Activated CD4-positive, alpha-beta memory T cell treated with anti-CD3 and anti-CD28 coated beads, Interleukin-2, amount 10 ng/mL, durations not matched to agents 7 days and 5 days (primary cell): Measurements from ENCODE around the gene HOXC5. TPM values are rescaled to one million over a fixed set of nuclear protein-coding genes. Genes with fewer than 3 reads are reported as not detected.
A peak's percentile ranks its signal among the peaks of the same experiment; 100 is the strongest.

Experiments used
- CTCF ChIA-PET: fragments of 350-600 bp; sonication (Branson Sonifier 250); formaldehyde crosslinking; loops from one replicate; lab custom pipeline; 2021; ENCODE audit warnings: antibody characterized with exemption, inconsistent platforms; lab: Charles Lee
- POLR2A ChIA-PET: fragments of 350-600 bp; sonication (Branson Sonifier 250); formaldehyde crosslinking; loops from one replicate; lab custom pipeline; 2021; ENCODE audit warnings: antibody characterized with exemption; lab: Charles Lee
- DNase-seq: peaks from one replicate; pipeline ENCODE4 v3.0.0-alpha.2; 2020
- H3K27ac Mint-ChIP-seq: one replicate; pipeline ENCODE4 v1.8.0; 2021; ENCODE audit warnings: mild to moderate bottlenecking, mixed read lengths
- H3K27me3 Mint-ChIP-seq: one replicate; pipeline ENCODE4 v1.8.0; 2021; ENCODE audit warnings: mixed read lengths
- H3K36me3 Mint-ChIP-seq: one replicate; pipeline ENCODE4 v1.8.0; 2021; ENCODE audit warnings: low read depth, mixed read lengths
- H3K4me1 Mint-ChIP-seq: one replicate; pipeline ENCODE4 v1.8.0; 2021; ENCODE audit warnings: mixed read lengths
- H3K4me3 Mint-ChIP-seq: one replicate; pipeline ENCODE4 v1.8.0; 2021; ENCODE audit warnings: mild to moderate bottlenecking, mixed read lengths
- H3K9me3 Mint-ChIP-seq: one replicate; pipeline ENCODE4 v1.8.0; 2021; ENCODE audit warnings: mixed read lengths
- total RNA-seq, 2 experiments: library from RNA; stranded (reverse); gene quantifications; one replicate each; pipeline ENCODE4 v1.2.3, GENCODE V29; 2021

HOXC5 gene
- total RNA-seq, 2 experiments from 2014 or later = not detected

DNA sequence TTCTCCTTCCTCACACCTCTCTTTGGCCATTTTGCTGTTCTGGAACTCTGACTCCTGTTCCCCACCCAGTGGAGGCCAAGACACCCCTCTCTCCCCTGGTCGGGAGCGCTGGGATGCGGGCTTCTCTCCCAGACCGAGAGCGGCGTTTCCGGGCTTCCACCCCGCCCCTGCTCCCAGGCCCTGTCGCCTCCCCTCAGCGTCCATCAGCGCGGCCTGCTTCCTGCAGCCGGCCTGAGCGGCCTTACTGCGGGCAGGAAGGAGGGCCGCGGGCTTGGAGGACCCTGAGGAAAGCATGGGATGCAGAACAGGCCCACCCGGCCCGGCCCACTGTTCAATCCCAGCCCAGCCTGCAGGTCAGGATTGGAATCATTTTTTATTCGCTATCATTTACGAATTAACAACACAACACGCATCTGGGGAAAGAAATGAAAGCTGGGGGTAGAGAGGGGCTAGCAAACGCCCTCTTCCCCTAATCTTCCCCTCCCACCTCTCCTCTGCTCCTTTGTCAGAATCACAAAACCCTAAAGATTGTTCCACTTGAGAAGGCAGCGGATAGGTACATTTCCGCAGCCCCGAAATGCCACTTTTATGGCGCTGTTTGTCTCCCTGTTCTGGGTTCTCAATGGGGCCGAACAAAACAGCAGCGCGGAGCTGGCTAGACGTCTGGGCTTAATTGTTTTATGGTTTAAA lies 27.9 kb upstream of the HOXC5 start:
- Mint-ChIP-seq H3K9me3 (no peaks in the 10 kb centered on the region), H3K4me3 (no peak overlapping the region), H3K36me3 (peaks cover 3% of the 10 kb centered on the region), H3K27me3 (peaks cover 93% of the 10 kb centered on the region), H3K27ac (no peak overlapping the region), H3K4me1 (peaks cover 25% of the 10 kb centered on the region)
- DNase-seq = no peak
- ChIA-PET POLR2A (no interaction called here), CTCF (interaction anchor here (0.9 to 7.0 kb wide), 18 partner anchors 9 to 493 kb away, joined by 3 to 74 read pairs (median 6); partner anchors contain the start of genes HOXC10, HOXC5, NCKAP1L and SMUG1)

DNA sequence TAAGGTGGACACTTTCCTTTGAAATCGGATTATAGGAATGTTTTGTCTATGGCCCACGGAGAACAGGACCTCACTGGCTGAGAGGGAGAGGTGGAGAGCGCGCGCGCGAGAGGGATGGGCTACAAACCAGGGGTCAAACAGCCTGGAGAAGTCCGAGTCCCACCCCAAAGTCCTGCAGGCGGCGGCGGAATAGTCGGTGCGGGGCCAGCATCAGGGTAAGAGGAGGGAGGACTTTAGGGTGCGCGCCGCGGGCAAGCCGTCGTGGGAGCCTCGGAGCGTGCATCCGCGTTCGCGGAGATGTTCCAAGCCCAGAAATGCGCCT lies 27.4 kb upstream of the HOXC5 start:
- peaks cover 23% of the 10 kb centered on the region for H3K4me1 Mint-ChIP-seq
- peaks cover 95% of the 10 kb centered on the region for H3K27me3 Mint-ChIP-seq
- H3K36me3 Mint-ChIP-seq = peaks cover 3% of the 10 kb centered on the region
- CTCF ChIA-PET = interaction anchor here (0.6 to 7.0 kb wide), 20 partner anchors 9 to 492 kb away, joined by 3 to 74 read pairs (median 5); partner anchors contain the start of genes HOXC10, HOXC5, NCKAP1L and SMUG1
- H3K4me3 Mint-ChIP-seq = no peak overlapping the region
- POLR2A ChIA-PET = interaction anchor here (0.8 to 1.0 kb wide), 2 partner anchors 47 to 196 kb away, joined by 3 read pairs; no protein-coding TSS in a partner anchor
- no peak overlapping the region for H3K27ac Mint-ChIP-seq
- H3K9me3 Mint-ChIP-seq = no peaks in the 10 kb centered on the region
- no peak for DNase-seq

DNA sequence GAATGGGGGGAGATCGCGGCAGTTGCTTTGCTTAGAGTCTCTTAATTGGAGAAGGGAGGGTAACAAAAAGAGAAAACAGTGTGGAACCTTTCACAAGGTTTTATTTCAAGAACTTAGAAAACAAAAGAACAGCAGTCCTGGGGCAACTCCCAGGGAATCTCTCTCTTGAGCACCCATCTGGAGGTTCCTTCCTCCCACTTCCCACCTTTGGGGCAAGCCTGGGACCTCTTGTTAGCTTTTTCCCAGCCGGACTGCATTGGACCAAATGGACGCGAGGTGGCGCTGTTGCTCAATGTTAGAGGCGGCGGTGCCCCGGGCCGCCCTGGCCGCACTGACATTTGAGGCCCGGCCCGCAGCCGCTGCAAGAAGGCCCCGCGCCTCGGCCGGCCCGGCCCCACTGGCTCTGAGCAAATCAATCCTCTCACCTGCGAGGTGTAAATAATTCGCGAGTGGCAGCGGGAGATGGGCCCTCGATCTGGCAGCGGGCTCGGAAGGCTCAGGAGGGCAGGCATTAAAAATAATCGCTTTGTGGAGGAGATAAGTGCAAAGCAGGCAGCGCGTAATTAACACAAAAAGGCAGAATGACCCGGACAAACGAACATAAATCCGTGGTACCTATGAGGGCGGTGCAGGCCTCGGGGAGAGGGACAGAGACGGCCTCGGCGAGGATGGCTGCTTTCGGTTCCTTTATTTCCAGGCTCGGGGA lies 26.8 kb upstream of the HOXC5 start:
- H3K36me3 Mint-ChIP-seq = peaks cover 3% of the 10 kb centered on the region
- peak overlapping the region; percentile 66 for H3K4me3 Mint-ChIP-seq
- H3K4me1 Mint-ChIP-seq = peaks cover 25% of the 10 kb centered on the region
- peaks cover 95% of the 10 kb centered on the region for H3K27me3 Mint-ChIP-seq
- CTCF ChIA-PET = interaction anchor here (0.6 to 7.0 kb wide), 20 partner anchors 10 to 492 kb away, joined by 3 to 74 read pairs (median 5); partner anchors contain the start of genes HOXC10, HOXC5, NCKAP1L and SMUG1
- H3K9me3 Mint-ChIP-seq = no peaks in the 10 kb centered on the region
- H3K27ac Mint-ChIP-seq = no peak overlapping the region
- DNase-seq = peak; percentile 85
- POLR2A ChIA-PET = interaction anchor here (0.8 to 1.5 kb wide), 3 partner anchors 46 to 202 kb away, joined by 3 to 4 read pairs (median 3); no protein-coding TSS in a partner anchor

DNA sequence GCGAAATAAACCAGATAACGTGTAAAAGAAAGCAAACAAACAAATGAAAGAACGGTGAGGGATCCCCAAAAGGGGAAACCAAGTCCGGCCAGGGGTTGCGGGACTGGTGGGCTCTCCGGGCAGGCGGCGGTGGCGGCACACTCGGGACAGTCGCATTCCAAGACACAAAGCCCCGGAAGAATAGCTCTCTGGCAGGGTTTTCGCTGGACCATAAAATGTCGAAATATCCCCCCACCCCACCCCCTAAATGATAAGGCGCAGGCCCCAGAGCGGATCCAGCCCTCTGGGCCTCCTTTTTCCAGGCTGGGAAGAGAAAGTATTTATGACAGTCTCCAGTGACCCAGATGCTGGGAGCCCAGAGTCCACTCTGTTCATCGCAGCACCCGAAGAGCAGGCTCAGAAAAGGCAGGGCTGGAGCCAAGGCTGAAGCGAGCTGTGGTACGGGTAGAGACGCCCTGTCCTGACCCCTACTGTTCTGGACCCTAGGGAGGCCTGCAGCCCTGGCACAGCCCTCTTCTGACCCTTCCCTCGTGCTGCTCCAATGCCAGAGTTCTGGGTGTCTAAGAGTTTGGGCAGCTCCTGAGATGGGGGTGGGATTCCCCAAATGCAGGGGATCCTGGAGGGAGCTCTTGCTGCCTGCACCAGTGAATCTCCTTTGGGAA lies 26.2 kb upstream of the HOXC5 start:
- CTCF ChIA-PET = interaction anchor here (0.6 to 7.0 kb wide), 17 partner anchors 11 to 491 kb away, joined by 3 to 74 read pairs (median 6); partner anchors contain the start of genes HOXC10, HOXC5, NCKAP1L and SMUG1
- Mint-ChIP-seq H3K9me3 (no peaks in the 10 kb centered on the region), H3K4me3 (peak overlapping the region; percentile 66), H3K27me3 (peaks cover 95% of the 10 kb centered on the region), H3K36me3 (peaks cover 3% of the 10 kb centered on the region), H3K27ac (no peak overlapping the region), H3K4me1 (peaks cover 31% of the 10 kb centered on the region)
- POLR2A ChIA-PET = interaction anchor here (0.8 to 1.5 kb wide), 3 partner anchors 45 to 201 kb away, joined by 3 to 4 read pairs (median 4); no protein-coding TSS in a partner anchor
- no peak for DNase-seq

DNA sequence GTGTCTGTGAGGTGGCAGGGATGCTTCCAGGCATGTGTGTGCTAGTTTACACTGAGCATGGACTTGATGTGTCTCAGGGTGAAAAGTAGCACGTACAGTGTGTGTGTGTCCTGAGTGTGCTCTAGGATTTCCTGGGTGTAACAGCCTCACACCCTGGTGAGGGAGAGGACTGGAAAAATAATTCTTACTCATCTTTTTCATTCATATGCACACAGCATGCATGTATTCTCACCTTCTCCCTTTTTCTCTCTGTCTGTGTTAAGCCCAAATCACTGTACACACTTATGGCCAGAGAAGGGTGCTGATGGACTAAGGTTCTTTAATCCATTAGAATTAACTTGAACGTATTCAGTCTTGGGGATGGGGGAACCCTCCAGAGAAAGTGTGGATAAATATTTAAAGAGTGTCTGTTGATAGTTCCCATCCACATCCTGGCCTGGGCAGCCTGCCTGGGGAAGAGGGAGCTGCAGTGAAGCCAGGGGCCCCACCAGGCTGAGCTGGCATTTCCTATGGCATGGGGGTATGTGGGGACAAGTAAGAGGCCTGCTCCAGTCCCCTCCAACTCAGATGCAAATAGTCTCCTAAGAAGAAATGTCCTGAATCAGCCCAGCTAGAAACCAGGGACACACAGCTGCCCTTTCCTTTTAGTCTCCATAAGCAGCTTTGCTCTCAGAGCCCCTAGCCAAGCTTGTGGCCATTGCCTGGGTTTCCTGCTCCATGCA lies 25.2 kb upstream of the HOXC5 start:
- ChIA-PET CTCF (interaction anchor here (1.0 to 7.0 kb wide), 8 partner anchors 9 to 207 kb away, joined by 4 to 74 read pairs (median 13); partner anchors contain the start of genes HOXC10, HOXC5 and SMUG1), POLR2A (interaction anchor here (1.1 kb wide), 1 partner anchor 184 kb away, joined by 4 read pairs; no protein-coding TSS in a partner anchor)

DNA sequence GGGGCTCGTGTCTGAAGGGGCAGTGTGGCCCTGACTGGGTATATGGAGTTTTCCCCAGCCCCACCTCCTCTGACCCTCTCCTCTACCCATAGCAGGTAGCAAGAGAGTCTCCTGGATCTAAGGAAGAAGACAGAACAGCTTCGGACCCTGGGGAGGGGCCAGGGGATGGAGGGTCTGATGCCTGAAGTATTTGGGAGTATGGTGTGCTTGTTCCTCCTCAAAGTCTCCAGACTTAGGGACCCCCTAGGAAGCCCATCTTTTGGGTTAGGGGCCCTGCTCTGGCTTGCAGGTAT lies 24.6 kb upstream of the HOXC5 start:
- POLR2A ChIA-PET = interaction anchor here (1.1 kb wide), 1 partner anchor 183 kb away, joined by 4 read pairs; no protein-coding TSS in a partner anchor
- DNase-seq = no peak

More for the DNA sequence above, 25.2 kb upstream of the HOXC5 start:
- H3K27me3 Mint-ChIP-seq = peaks cover 94% of the 10 kb centered on the region
- no peak overlapping the region for H3K27ac Mint-ChIP-seq
- peaks cover 29% of the 10 kb centered on the region for H3K4me1 Mint-ChIP-seq
- no peak for DNase-seq
- no peaks in the 10 kb centered on the region for H3K9me3 Mint-ChIP-seq
- H3K36me3 Mint-ChIP-seq = peaks cover 3% of the 10 kb centered on the region
- no peak overlapping the region for H3K4me3 Mint-ChIP-seq

DNA sequence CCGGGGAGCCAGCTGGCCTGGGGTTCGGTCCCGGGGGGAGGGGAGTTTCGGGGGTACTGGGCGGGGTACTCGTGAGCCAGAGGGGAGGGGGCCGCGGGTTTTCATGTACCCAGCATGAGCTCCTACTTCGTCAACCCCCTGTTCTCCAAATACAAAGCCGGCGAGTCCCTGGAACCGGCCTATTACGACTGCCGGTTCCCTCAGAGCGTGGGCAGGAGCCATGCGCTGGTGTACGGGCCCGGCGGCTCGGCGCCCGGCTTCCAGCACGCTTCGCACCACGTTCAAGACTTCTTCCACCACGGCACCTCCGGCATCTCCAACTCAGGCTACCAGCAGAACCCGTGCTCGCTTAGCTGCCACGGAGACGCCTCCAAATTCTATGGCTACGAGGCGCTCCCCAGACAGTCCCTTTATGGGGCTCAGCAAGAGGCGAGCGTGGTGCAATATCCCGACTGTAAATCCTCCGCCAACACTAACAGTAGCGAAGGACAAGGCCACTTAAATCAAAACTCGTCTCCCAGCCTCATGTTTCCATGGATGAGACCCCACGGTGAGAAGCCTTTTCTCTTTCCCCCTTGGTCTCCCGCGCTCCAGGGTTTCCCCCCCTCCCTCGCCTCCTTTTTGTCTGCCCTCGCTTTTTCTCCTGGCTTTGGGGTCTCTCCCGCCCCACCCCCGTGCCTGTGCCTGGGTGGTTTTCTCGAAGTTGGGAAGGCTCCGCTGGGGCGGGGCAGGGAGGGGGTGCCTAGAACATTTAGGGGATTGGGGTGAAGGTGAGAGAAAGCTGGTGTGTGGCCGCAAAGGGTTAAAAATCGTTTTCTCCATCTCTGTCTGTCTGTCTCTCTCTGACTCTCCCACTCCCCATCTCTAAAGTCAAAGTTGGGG lies 23.4 kb upstream of the HOXC5 start:
- ChIA-PET POLR2A (interaction anchor here (0.9 to 1.7 kb wide), 4 partner anchors 8 to 209 kb away, joined by 3 to 4 read pairs (median 4); partner anchors contain the start of gene HOXC5), CTCF (interaction anchor here (0.6 to 7.0 kb wide), 10 partner anchors 13 to 266 kb away, joined by 3 to 74 read pairs (median 6); partner anchors contain the start of genes HOXC10, HOXC5 and SMUG1)
- DNase-seq = no peak
- H3K4me1 Mint-ChIP-seq = peaks cover 29% of the 10 kb centered on the region
- peaks cover 95% of the 10 kb centered on the region for H3K27me3 Mint-ChIP-seq
- no peaks in the 10 kb centered on the region for H3K9me3 Mint-ChIP-seq
- peak overlapping the region; percentile 52 for H3K27ac Mint-ChIP-seq
- peaks cover 3% of the 10 kb centered on the region for H3K36me3 Mint-ChIP-seq
- H3K4me3 Mint-ChIP-seq = peak overlapping the region; percentile 24

More for the DNA sequence above, 24.6 kb upstream of the HOXC5 start:
- H3K36me3 Mint-ChIP-seq = peaks cover 3% of the 10 kb centered on the region
- H3K4me1 Mint-ChIP-seq = peaks cover 29% of the 10 kb centered on the region
- H3K9me3 Mint-ChIP-seq = no peaks in the 10 kb centered on the region
- CTCF ChIA-PET = interaction anchor here (1.0 to 7.0 kb wide), 7 partner anchors 14 to 206 kb away, joined by 3 to 74 read pairs (median 12); partner anchors contain the start of genes HOXC10, HOXC5 and SMUG1
- H3K27me3 Mint-ChIP-seq = peaks cover 94% of the 10 kb centered on the region
- no peak overlapping the region for H3K27ac Mint-ChIP-seq
- no peak overlapping the region for H3K4me3 Mint-ChIP-seq

DNA sequence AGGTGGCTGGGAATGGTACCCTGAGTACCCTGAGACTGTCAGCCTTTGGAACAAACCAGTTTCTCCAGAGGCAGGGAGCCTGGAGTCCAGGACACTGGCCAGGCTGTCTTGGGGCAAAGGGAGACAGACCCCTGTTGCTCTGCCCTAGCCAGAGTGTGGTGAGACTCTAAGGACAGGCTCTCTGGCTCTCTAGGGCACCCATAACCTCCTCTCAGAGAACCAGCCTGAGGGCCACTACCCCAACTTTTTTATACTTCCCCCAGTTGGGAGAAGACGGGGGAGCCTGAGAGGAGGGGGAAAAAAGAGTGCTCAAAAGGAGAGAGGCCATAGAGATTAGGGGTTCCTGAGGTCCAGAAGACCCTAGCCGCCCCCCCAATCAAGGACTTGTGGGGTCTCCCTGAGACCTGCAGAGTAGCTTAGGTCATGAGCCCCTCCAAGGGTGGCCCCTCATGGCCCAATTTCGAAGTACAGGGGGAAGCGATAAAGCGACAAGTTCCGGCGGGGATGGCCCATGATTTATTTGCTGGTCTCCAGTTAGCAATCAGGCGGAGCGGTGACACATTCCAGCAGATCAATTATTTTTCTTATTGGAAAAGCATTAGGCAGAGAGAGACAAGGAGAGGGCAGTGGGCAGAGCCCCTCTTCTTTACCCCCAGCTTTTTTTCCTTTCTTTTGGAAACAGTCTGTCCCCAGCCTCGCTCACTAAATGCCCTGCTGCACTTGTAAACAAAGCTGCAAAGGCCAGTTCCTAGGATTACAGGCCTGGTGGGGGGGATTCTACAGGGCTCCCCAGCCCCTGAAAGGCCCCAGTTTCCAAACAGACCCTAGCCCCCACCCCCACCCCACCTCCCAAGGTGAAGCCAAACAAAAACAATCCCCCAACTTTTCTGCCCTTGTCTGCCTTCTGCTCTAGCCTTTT lies 22.5 kb upstream of the HOXC5 start:
- Mint-ChIP-seq H3K4me3 (no peak overlapping the region), H3K4me1 (peaks cover 35% of the 10 kb centered on the region), H3K27ac (peak overlapping the region; percentile 52), H3K36me3 (peaks cover 3% of the 10 kb centered on the region), H3K27me3 (peaks cover 95% of the 10 kb centered on the region), H3K9me3 (no peaks in the 10 kb centered on the region)
- ChIA-PET CTCF (interaction anchor here (0.7 to 1.2 kb wide), 2 partner anchors 181 to 198 kb away, joined by 3 read pairs; no protein-coding TSS in a partner anchor), POLR2A (interaction anchor here (1.0 to 1.7 kb wide), 2 partner anchors 13 to 70 kb away, joined by 3 to 4 read pairs; no protein-coding TSS in a partner anchor)
- DNase-seq = no peak

DNA sequence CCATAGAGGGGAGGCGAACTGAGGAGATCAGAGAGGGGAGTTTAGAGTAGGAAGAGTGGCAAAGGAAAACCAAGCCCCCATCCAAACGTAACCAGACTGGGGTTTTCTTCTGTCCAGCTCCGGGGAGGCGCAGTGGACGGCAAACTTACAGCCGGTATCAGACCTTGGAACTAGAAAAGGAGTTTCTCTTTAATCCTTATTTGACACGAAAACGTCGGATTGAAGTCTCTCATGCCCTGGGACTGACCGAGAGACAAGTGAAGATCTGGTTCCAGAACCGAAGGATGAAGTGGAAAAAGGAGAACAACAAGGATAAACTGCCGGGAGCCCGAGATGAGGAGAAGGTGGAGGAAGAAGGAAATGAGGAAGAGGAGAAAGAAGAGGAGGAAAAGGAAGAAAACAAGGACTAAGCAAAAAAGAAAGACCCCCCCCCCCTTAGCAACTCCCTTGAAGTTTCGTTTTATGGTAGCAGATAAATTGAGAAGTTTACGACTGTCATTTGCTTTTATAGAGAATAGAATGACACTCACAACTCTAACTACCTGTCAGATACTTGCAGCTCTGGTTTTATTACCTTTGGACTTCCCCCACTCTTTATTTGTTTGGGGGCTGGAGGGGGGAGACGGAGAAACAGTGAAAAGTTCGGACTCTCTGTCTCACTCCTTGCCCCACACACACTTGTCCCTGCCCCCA lies 21.7 kb upstream of the HOXC5 start:
- Mint-ChIP-seq H3K4me3 (no peak overlapping the region), H3K27ac (no peak overlapping the region), H3K27me3 (peaks cover 93% of the 10 kb centered on the region), H3K4me1 (peaks cover 30% of the 10 kb centered on the region), H3K9me3 (no peaks in the 10 kb centered on the region), H3K36me3 (peaks cover 3% of the 10 kb centered on the region)
- ChIA-PET POLR2A (interaction anchor here (1.0 to 1.7 kb wide), 2 partner anchors 12 to 71 kb away, joined by 3 to 4 read pairs; no protein-coding TSS in a partner anchor), CTCF (interaction anchor here (1.2 kb wide), 1 partner anchor 181 kb away, joined by 3 read pairs; no protein-coding TSS in a partner anchor)
- no peak for DNase-seq
